ENCODE data around the gene MOB3A. TPM values are rescaled to one million over a fixed set of nuclear protein-coding genes. Genes with fewer than 3 reads are reported as not detected.

The MOB3A gene
- total and polyA plus RNA-seq, 2 of the 8 experiments (the other 6 are each of a cell fraction or from before 2014, with no cell fraction given), result 9.2 to 9.6 TPM

- TF ChIP-seq JUND (IDR thresholded peaks at IDR 0.05; ENCODE audit: low read length), result no peak
- H3K23ac ChIP-seq (ENCODE audit: insufficient read length), result no peak overlapping the region
- H3K4me3 ChIP-seq (ENCODE audit: extremely low read depth in 1 of 4, insufficient read depth in 2 of 4, low read depth in 3 of 4, low read length in 4 of 4), result no peak overlapping the region
- no peak overlapping the region for H4K5ac ChIP-seq (ENCODE audit: insufficient read length, low read depth, low read length)
- peaks cover 62 to 99% (median 91%) of the 10 kb centered on the region in 4 experiments for H3K36me3 ChIP-seq (ENCODE audit: control insufficient read depth in 2 of 4, insufficient read depth in 4 of 4, low read length in 3 of 4)
- H3K27me3 ChIP-seq (replicated peaks in 1 of 4; ENCODE audit: control insufficient read depth in 3 of 4, extremely low read depth in 1 of 4, insufficient read depth in 3 of 4, low read length in 3 of 4), result no peaks in the 10 kb centered on the region
- no peak overlapping the region for H4K91ac ChIP-seq (replicated peaks; ENCODE audit: insufficient read length, low read length)
- no peaks in the 10 kb centered on the region; the same call in none of the 2 replicates for H3K79me1 ChIP-seq (ENCODE audit: low read depth, low read length)
- no peak overlapping the region for H3K4me2 ChIP-seq (ENCODE audit: insufficient read depth in 1 of 2, low read depth in 2 of 2, low read length in 2 of 2)
- 95% methylated on average over 20 of the region's 24 CpGs; no CpG with 5 or more reads in 1 of the 2 experiments for WGBS, 2 experiments (ENCODE audit: extremely low coverage in 1 of 2, insufficient coverage in 1 of 2, insufficient read length in 1 of 2, insufficient replicate concordance in 2 of 2, low coverage in 1 of 2, low lambda C conversion rate in 2 of 2, missing lambda C conversion rate in 1 of 2)
- no peak overlapping the region for H2BK20ac ChIP-seq (ENCODE audit: low read length)
- no peak overlapping the region for H4K8ac ChIP-seq (ENCODE audit: extremely low read depth, insufficient read depth, low read length)
- no peak overlapping the region for H2BK12ac ChIP-seq (ENCODE audit: low read depth, low read length)
- no peak overlapping the region for H3K27ac ChIP-seq (ENCODE audit: low read depth, low read length)
- H3K4ac ChIP-seq (replicated peaks; ENCODE audit: insufficient read length, low read depth, low read length), result no peak overlapping the region
- no peak overlapping the region for H3K9ac ChIP-seq (replicated peaks in 1 of 4; ENCODE audit: extremely low read depth in 1 of 4, low read depth in 3 of 4, low read length in 3 of 4)
- no peak overlapping the region for H2BK15ac ChIP-seq (ENCODE audit: low read length)
- FAIRE-seq (no peak), DNase-seq (ENCODE audit: low read depth in 1 of 2, low spot score in 2 of 2) (no peak)
- no peak overlapping the region for H2BK120ac ChIP-seq (replicated peaks; ENCODE audit: low read depth, low read length)
- ChIA-PET CTCF (ENCODE audit: partially characterized antibody) (interaction anchor here (0.7 to 1.7 kb wide), 3 partner anchors 10 to 44 kb away, joined by 3 to 6 read pairs (median 3); no protein-coding TSS in a partner anchor), POLR2A (ENCODE audit: partially characterized antibody) (interaction anchor here (1.9 kb wide), 1 partner anchor 10 kb away, joined by 4 read pairs; no protein-coding TSS in a partner anchor)
- no peak overlapping the region for H2AK5ac ChIP-seq (ENCODE audit: low read depth, low read length)
- H3K18ac ChIP-seq (ENCODE audit: extremely low read depth, low read length), result no peak overlapping the region
- peak overlapping the region; percentile 52; the same call in 1 of the 2 replicates for H2BK5ac ChIP-seq (ENCODE audit: low read depth, low read length)
- no peak overlapping the region for H2AFZ ChIP-seq (ENCODE audit: low read length)
- H3K56ac ChIP-seq (replicated peaks; ENCODE audit: insufficient read length, low read depth, low read length), result no peak overlapping the region
- no peaks in the 10 kb centered on the region for H3K9me3 ChIP-seq (ENCODE audit: insufficient read depth in 2 of 2, low read depth in 1 of 2, low read length in 1 of 2)
- H3K14ac ChIP-seq (ENCODE audit: insufficient read length), result no peak overlapping the region
- H4K20me1 ChIP-seq (replicated peaks in 1 of 2; ENCODE audit: control insufficient read depth in 1 of 2, insufficient read depth in 2 of 2, low read length in 2 of 2), result peaks cover 9 to 23% of the 10 kb centered on the region in 2 experiments
- H3K79me2 ChIP-seq (ENCODE audit: control insufficient read depth in 1 of 2, insufficient read depth in 2 of 2, low read length in 2 of 2), result no peaks in the 10 kb centered on the region
- no peaks in the 10 kb centered on the region for H3K4me1 ChIP-seq (replicated peaks in 1 of 4; ENCODE audit: control insufficient read depth in 3 of 4, insufficient read depth in 4 of 4, low read length in 3 of 4)
- no peaks in the 10 kb centered on the region for H3K23me2 ChIP-seq (ENCODE audit: low read depth, low read length)
Measured at GRCh38 chr19:2113439-2114211, 17.5 kb upstream of the MOB3A start.

Data from H1 (cell line).